Left lung (tissue), 14 donors: ENCODE measurements around the gene MAGEB1. TPM values are rescaled to one million over a fixed set of nuclear protein-coding genes. Genes with fewer than 3 reads are reported as not detected.

Source experiments
- ATAC-seq: fragments of 200-7000 bp; cut with Tn5 transposase; one replicate; pipeline ENCODE4 v1.9.1; 2020; ENCODE audit warnings: moderate library complexity
- DNase-seq, 4 donors: peaks; one replicate each; pipeline ENCODE4 v3.0.0-alpha.2; 2013 to 2020
- H3K27ac ChIP-seq, 2 donors: fragments of 200-600 bp; sonication (generic) in 1 of 2; one replicate each; pipeline versions ENCODE4 v1.5.0 to v1.8.0; 2020 to 2021
- H3K27me3 ChIP-seq, 2 donors: fragments of 200-600 bp; sonication (generic) in 1 of 2; one replicate each; pipeline versions ENCODE4 v1.5.0 to v1.8.0; 2020 to 2021
- H3K36me3 ChIP-seq, 2 donors: fragments of 200-600 bp; sonication (generic) in 1 of 2; one replicate each; pipeline versions ENCODE4 v1.5.0 to v1.8.0; 2020 to 2021
- H3K4me1 ChIP-seq, 2 donors: fragments of 200-600 bp; one replicate each; pipeline ENCODE4 v1.8.0; 2021
- H3K4me3 ChIP-seq, 2 donors: fragments of 200-600 bp; sonication (generic) in 1 of 2; one replicate each; pipeline versions ENCODE4 v1.5.0 to v1.8.0; 2020 to 2021; ENCODE audit warnings: mild to moderate bottlenecking in 1 of 2
- H3K9me3 ChIP-seq, 2 donors: fragments of 200-600 bp; sonication (generic) in 1 of 2; one replicate each; pipeline versions ENCODE4 v1.5.0 to v1.8.0; 2020 to 2021
- CTCF ChIP-seq, 2 donors: fragments of 200-600 bp; sonication (generic) in 1 of 2; IDR thresholded peaks; one replicate each; pipeline versions ENCODE4 v1.5.0 to v1.8.0; 2021; ENCODE audit warnings: antibody characterized with exemption in 2 of 2
- intact Hi-C, 2 donors: fragments of 100-400 bp; cut with DNase I; formaldehyde crosslinking; loops; one replicate each; pipeline versions ENCODE4 v1.11.2 to v1.14.2; 2022
- long read RNA-seq, 12 donors: library from polyadenylated mRNA in 2 of 12; unstranded in 2 of 12; transcript quantifications; one replicate each; pipeline ENCODE4 v2.0.0 and lab custom pipeline, GENCODE V29; 2019 to 2026
- polyA plus RNA-seq, 6 donors: library from polyadenylated mRNA; unstranded; fragments of 120-200 nt; gene quantifications; one replicate each; pipeline ENCODE4 v1.2.1, GENCODE V29; 2013; ENCODE audit not compliant: insufficient read length in 6 of 6
- total RNA-seq, 2 donors: library from RNA; stranded (reverse); fragmentation: NEBNext Ultra II Directional; extraction: Animal tissue kit (Norgen Biotek cat#: 25700); gene quantifications; one replicate each; pipeline ENCODE4 v1.2.1, GENCODE V29; 2021
- donor health status: DM: no; HTN: yes; CAD: no.
- donor health status: DM: no; HTN: no; CAD: no.

Gene MAGEB1
- total RNA-seq (not detected), polyA plus RNA-seq (not detected)
- long read RNA-seq, donor 1: 0 reads
- long read RNA-seq, donor 2: 0 reads
- long read RNA-seq, donor 3: 0 reads
- long read RNA-seq, donor 4: 0 reads
- long read RNA-seq, donor 5: 0 reads
- long read RNA-seq, donor 6: 0 reads
- long read RNA-seq, donor 7: 0 reads
- long read RNA-seq, donor 8: 0 reads
- long read RNA-seq, donor 9: 0 reads
- long read RNA-seq, donor 10: 0 reads
- long read RNA-seq, donor 11: 0 reads
- long read RNA-seq, donor 12: 0 reads

GRCh38 chrX:30246769-30247489 is at the start of gene MAGEB1:
TSS of gene MAGEB1 (plus strand) at chrX:30247146. CDS start at chrX:30250494, 3,348 bp downstream.
- Histone ChIP-seq H3K4me3 (no peak within 1 kb of the TSS), H3K27me3 (no peaks in the 10 kb centered on the region), H3K4me1 (no peaks in the 10 kb centered on the region), H3K9me3 (no peaks in the 10 kb centered on the region), H3K36me3 (no peaks in the 10 kb centered on the region), H3K27ac (no peak within 1 kb of the TSS)
- no peak for TF ChIP-seq CTCF (IDR thresholded peaks at IDR 0.05)
- intact Hi-C loops: no loop called here
- DNase-seq: no peak
- no peak for ATAC-seq

GRCh38 chrX:30212172-30212571 is 34.8 kb upstream of the MAGEB1 start:
- Histone ChIP-seq H3K27ac (no peak overlapping the region), H3K4me1 (no peaks in the 10 kb centered on the region), H3K4me3 (no peak overlapping the region), H3K9me3 (no peaks in the 10 kb centered on the region), H3K27me3 (no peaks in the 10 kb centered on the region), H3K36me3 (no peaks in the 10 kb centered on the region)
- ATAC-seq (no peak), DNase-seq (no peak)
- intact Hi-C loops: no loop called here
- no peak for TF ChIP-seq CTCF (IDR thresholded peaks at IDR 0.05)

- Histone ChIP-seq H3K4me3 (no peak within 1 kb of the TSS), H3K4me1 (no peaks in the 10 kb centered on the region), H3K36me3 (no peaks in the 10 kb centered on the region), H3K27me3 (no peaks in the 10 kb centered on the region), H3K9me3 (no peaks in the 10 kb centered on the region), H3K27ac (no peak within 1 kb of the TSS)
- DNase-seq: no peak
- ATAC-seq: no peak
- TF ChIP-seq CTCF (IDR thresholded peaks at IDR 0.05): no peak
- intact Hi-C loops: no loop called here
Measured at GRCh38 chrX:30215357-30215843, 31.5 kb upstream of the MAGEB1 start, which contains the start of gene MAGEB2. TSS of gene MAGEB2 (plus strand) at chrX:30215563. CDS start at chrX:30218581, 3,018 bp downstream.

- H3K27me3 ChIP-seq: no peaks in the 10 kb centered on the region
- no peak for DNase-seq
- no peak overlapping the region for H3K4me3 ChIP-seq
- no peaks in the 10 kb centered on the region for H3K36me3 ChIP-seq
- ATAC-seq: no peak
- no peak for TF ChIP-seq CTCF (IDR thresholded peaks at IDR 0.05)
- intact Hi-C loops: no loop called here
- no peak overlapping the region for H3K27ac ChIP-seq
- H3K9me3 ChIP-seq: no peaks in the 10 kb centered on the region
- H3K4me1 ChIP-seq: no peaks in the 10 kb centered on the region
Measured at GRCh38 chrX:30217465-30217864, 29.5 kb upstream of the MAGEB1 start.

GRCh38 chrX:30219372-30219771 is 27.6 kb upstream of the MAGEB1 start:
- intact Hi-C loops: no loop called here
- ATAC-seq: no peak

More at GRCh38 chrX:30219372-30219771, 27.6 kb upstream of the MAGEB1 start:
- no peaks in the 10 kb centered on the region for H3K27me3 ChIP-seq
- no peak for DNase-seq
- no peaks in the 10 kb centered on the region for H3K4me1 ChIP-seq
- no peaks in the 10 kb centered on the region for H3K36me3 ChIP-seq
- H3K4me3 ChIP-seq: no peak overlapping the region
- no peak overlapping the region for H3K27ac ChIP-seq
- no peak for TF ChIP-seq CTCF (IDR thresholded peaks at IDR 0.05)
- H3K9me3 ChIP-seq: no peaks in the 10 kb centered on the region
